Measurements from ENCODE around the gene CDC42EP4.

The CDC42EP4 gene

GRCh38 chr17:73311781-73312641, at the start of gene CDC42EP4:
Gene CDC42EP4 (minus strand): TSS chr17:73312001. CDS start chr17:73286500, 25,501 bp downstream.
- peak; percentile 91 for DNase-seq

GRCh38 chr17:73360961-73361761, 49.4 kb upstream of the CDC42EP4 start:
- no peak for DNase-seq

- no peak for DNase-seq
Observed at GRCh38 chr17:73359987-73360410, 48.2 kb upstream of the CDC42EP4 start.

- DNase-seq: no peak
Observed at GRCh38 chr17:73359352-73359751, 47.6 kb upstream of the CDC42EP4 start.

- no peak for DNase-seq
Observed at GRCh38 chr17:73358668-73359067, 46.9 kb upstream of the CDC42EP4 start.

GRCh38 chr17:73357981-73358380, 46.2 kb upstream of the CDC42EP4 start:
- no peak for DNase-seq

- DNase-seq: no peak
Observed at GRCh38 chr17:73357318-73357717, 45.5 kb upstream of the CDC42EP4 start.

GRCh38 chr17:73356561-73357170, 44.9 kb upstream of the CDC42EP4 start:
- no peak for DNase-seq

GRCh38 chr17:73354423-73355284, 42.9 kb upstream of the CDC42EP4 start:
- DNase-seq: no peak

- no peak for DNase-seq
Observed at GRCh38 chr17:73352261-73352660, 40.5 kb upstream of the CDC42EP4 start.

GRCh38 chr17:73351764-73352163, 40.0 kb upstream of the CDC42EP4 start:
- DNase-seq: no peak

GRCh38 chr17:73350864-73351263, 39.1 kb upstream of the CDC42EP4 start:
- no peak for DNase-seq

GRCh38 chr17:73349647-73350046, 37.8 kb upstream of the CDC42EP4 start:
- no peak for DNase-seq

- DNase-seq: no peak
Observed at GRCh38 chr17:73349138-73349537, 37.3 kb upstream of the CDC42EP4 start.

GRCh38 chr17:73348829-73349095, 37.0 kb upstream of the CDC42EP4 start:
- no peak for DNase-seq

GRCh38 chr17:73348018-73348828, 36.4 kb upstream of the CDC42EP4 start:
- no peak for DNase-seq

GRCh38 chr17:73347351-73347750, 35.5 kb upstream of the CDC42EP4 start:
- no peak for DNase-seq

GRCh38 chr17:73346501-73347162, 34.8 kb upstream of the CDC42EP4 start:
- DNase-seq: no peak

GRCh38 chr17:73343739-73344454, 32.1 kb upstream of the CDC42EP4 start:
- DNase-seq: no peak

- no peak for DNase-seq
Observed at GRCh38 chr17:73343168-73343634, 31.4 kb upstream of the CDC42EP4 start.

All from stimulated activated CD8-positive, alpha-beta memory T cell treated with anti-CD3 and anti-CD28 coated beads, Interleukin-4, amount 100 ng/mL, for 48 hours (primary cell).